GM21360 (cell line): ENCODE results near the gene CDK15.

Experiments
- ATAC-seq: cut with Tn5 transposase; IDR thresholded peaks from one replicate; pipeline ENCODE4 v1.9.1; 2021; ENCODE audit warnings: mild to moderate bottlenecking, moderate library complexity; ENCODE audit not compliant: unreplicated experiment

The CDK15 gene

DNA sequence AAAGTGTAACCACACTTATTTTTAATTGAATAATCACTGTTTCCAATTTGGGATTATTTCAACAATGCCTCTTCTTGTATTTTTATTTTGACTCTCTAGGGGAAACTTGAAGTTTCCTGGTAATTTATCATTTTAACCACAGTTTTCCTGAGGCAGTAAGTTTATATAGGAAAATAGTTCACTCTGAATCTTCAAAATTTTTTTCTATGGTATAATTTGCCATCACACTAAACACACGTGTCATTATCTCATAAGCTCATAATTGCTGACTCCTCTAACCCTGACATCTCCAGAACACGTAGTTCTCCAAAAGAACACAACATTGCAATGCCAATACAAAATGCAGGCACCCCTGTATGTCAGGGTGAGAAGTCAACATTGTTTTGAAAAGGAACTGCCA lies 125.1 kb downstream of the CDK15 start:
- no peak for ATAC-seq

DNA sequence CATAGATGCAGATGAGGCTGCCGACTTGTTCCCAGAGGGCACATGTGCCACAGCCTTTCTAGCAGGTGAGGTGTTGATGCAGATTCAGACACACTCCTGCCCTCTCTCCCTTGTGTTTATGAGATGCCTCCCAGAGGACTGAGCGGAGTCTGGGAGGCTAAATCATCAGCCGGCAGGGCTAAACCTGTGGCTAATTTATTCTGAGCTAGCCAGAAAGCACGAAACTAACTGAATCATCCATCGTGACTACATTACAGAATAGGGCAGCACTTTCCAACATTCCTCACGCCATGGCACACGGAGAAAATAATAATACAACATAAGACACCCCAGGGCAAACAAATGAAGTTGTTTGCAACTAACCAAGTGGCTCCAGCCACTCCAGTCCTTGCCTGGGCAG lies 125.6 kb downstream of the CDK15 start:
- ATAC-seq, result no peak

DNA sequence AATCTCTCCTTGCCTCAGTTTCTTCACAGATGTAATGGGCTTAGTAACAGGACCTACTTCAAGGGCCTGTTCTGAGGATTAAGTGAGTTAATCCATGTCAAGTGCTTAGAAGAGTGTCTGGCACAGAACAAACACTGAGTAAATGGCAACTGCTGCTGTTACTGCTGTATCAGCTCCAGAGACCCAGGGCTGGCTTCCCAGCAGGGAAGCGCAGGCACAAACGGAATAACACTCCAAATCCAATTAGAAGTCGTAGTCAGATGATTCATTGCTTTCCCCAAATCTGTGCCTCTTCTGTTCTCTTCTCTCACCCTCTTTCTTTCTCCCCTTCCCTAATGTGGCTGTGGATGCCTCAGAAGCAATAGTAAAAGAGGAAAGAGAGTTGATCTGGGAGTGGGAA lies 126.2 kb downstream of the CDK15 start:
- ATAC-seq, result no peak

DNA sequence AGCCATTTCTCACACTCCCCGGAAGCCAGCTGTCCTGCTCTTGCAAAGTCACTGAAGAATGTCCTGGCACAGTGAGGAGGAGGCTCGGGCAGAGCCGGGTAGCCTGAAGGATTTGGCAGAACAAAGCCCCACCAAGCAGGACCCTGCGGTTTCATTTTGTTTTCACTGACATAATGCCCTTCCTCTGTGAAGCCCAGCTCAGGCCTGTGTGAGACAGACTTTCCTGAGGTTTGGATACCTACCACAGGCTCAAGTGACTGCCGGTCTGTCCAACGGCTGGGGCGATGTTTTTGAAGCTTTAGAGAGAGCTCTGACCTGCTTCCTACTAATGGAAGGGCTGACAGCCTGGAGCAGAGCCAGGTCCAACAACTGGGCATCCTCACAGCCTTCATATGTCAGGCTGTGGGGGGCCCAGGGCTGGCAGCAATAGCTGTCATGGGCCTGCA lies 127.5 kb downstream of the CDK15 start:
- ATAC-seq, result no peak

DNA sequence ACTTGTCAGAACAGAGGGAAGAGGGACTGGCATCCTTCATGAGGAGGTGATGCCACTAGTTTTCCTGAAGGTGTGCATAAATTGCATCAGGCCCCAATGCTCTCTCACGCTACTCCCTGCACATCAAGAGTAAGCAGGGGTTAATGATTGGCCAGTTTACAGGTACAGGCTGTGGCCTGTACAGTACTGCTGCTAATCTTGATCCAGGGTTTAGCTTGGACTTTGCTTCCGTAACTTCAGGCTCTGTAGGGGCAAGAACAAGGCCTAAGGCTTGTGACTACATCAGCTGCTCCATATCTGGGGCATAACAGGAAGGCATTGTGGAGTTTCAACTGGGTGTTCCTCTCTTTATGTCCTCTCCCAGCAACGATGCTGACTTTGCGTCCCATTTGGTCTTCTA lies 130.5 kb downstream of the CDK15 start:
- no peak for ATAC-seq

DNA sequence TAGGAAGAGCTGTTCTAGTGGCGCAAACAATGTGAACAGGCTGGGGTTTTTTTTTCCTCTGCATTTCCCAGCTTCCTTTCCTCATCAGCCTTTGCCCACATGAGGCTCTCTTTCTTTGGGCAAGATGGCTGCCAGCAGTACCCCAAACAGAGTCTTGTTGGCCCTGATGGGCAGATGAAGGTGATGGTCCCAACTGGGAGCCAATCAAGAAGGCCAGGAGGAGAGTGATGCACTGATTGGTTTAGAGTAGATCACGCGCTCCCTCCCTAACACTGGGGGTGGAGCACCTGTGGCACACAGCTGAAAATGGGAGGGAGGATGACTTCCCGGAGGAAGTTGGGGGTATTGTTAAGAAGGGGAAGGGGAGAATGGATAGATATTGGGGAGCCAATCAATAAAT lies 131.0 kb downstream of the CDK15 start:
- no peak for ATAC-seq

DNA sequence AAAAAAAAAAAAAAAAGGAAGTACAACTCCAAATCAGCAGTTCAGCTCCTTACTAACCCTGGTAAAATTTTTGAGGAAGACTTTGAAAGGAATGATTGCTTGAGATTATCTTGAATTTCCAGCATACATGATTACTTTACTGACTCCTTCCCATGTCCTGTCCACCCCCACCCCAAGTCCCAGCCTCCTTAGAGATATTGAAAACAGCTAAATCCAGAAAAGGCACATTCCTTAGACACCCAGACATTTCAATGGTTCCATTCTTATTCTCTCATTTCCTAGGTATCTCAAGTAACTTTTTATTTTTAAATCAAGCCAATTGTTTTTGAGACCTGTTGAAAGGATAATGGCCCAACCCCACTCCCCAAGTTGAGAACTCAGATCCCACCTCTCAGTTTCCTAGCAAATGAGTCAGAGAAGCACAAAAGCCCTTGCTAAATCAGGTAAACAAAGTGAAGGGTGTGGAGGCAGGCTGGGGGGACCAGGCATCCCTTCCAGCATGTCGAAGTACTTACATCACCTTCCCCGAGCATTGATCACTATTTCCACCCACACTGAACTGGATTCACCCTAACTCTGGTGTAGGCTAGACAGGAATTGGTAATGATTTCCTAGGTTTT lies 131.9 kb downstream of the CDK15 start:
- ATAC-seq, result no peak

DNA sequence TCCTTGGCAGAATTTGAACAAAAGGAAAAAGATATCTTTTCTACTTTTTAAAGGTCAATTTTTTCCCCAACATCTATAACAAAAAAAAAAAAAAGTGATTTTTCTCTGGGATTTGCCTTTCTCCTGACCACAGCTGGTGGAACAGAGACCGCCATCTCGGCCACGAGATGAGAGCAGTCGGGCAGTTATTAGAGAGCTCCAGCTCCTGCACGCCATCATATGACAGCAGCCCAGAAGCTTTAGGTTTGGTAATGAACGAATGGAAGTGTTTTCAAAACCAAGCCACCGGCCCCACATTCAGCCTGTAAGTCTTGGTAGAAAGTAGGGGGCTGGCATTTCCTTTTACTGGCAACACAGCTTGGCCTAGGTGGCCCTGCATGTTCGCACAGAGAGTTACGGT lies 132.4 kb downstream of the CDK15 start:
- no peak for ATAC-seq

DNA sequence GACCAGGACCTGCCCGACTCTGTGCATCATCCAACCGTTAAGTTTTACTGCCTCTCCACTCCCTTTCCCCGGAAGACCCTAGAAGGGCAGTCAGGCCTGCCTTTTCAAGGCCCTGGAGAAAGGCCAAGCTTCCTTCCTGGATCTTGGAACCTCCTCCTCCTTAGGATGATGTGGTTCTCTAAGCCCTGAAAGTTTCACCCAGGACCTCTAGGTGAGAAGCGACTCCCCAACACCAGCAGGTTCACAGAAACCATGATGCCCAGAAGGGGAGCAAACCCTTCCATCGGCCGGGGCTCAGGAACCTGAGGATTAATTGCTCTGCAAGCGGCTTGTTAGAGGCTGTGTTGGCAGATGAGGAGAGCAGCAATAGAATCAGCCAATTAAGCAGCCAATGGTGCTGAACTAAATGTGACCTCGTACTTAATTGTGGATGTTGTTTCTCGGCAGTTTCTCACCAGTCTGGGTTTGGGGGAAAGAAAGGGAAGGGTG lies 133.2 kb downstream of the CDK15 start:
- ATAC-seq, result no peak

DNA sequence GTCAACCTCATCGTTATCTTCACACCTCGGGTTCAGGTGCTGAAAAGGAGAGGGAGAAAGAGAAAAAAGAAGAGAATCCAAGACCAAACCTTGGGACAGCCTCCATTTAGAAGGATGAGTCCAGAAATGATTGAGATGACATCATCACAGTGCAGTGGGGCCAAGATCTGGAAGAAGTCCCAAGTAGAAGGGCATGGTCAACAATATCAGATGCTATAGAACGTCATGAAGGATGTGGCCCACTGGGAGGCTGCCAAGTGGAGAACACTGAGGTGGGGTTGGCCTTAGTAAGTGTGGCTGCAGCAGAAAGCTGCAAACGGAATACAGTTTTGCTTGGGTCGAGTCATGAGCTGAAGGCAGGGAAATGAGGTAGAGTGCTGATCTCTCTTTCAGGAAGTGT lies 136.2 kb downstream of the CDK15 start:
- no peak for ATAC-seq
